Measurements from ENCODE around the gene PDE8A.

GRCh38 chr15:84981054-84981710, 474 bp upstream of the PDE8A start:
- TF ChIP-seq CTCF (IDR thresholded peaks at IDR 0.05) (peak; percentile 25), EZH2 (IDR thresholded peaks at IDR 0.05) (peak; percentile 55), EZH2phosphoT487 (IDR thresholded peaks at IDR 0.05) (no peak)

All from neural progenitor cell (in vitro differentiated cells).